ENCODE measurements around the gene GFM2. TPM values are rescaled to one million over a fixed set of nuclear protein-coding genes. Genes with fewer than 3 reads are reported as not detected.
"Not testable (repeated sequence)": the region's sequence is repeated elsewhere in the genome, so short reads cannot be mapped to it uniquely, and the experiment has no call there.

Gene GFM2
- polyA plus RNA-seq (ENCODE audit: insufficient read length in 10 of 10), result 10 to 100 TPM; 20.2 to 31.8 (median 25.3) TPM
- long read RNA-seq, donor 1, transcript GFM2-201 (21 exons, 3,249 nt), result major isoform, 5 of 444 reads
- long read RNA-seq, donor 1, partial matches to known transcripts, result 439 of 444 reads
- long read RNA-seq, donor 1, other reads (novel, unspliced or antisense), result 0 of 444 reads
- long read RNA-seq, donor 2, partial matches to known transcripts, result 0 of 2 reads
- long read RNA-seq, donor 2, other reads (novel, unspliced or antisense), result 0 of 2 reads
- long read RNA-seq, donor 3, result 0 reads
- long read RNA-seq, donor 4, transcript GFM2-201 (21 exons, 3,249 nt), result major isoform, 7 of 541 reads
- long read RNA-seq, donor 4, partial matches to known transcripts, result 383 of 541 reads
- long read RNA-seq, donor 4, other reads (novel, unspliced or antisense), result 151 of 541 reads
- long read RNA-seq, donor 5, partial matches to known transcripts, result 0 of 4 reads
- long read RNA-seq, donor 5, other reads (novel, unspliced or antisense), result 0 of 4 reads
- long read RNA-seq, donor 6, partial matches to known transcripts, result 685 of 938 reads
- long read RNA-seq, donor 6, other reads (novel, unspliced or antisense), result 251 of 938 reads
- long read RNA-seq, donor 7, partial matches to known transcripts, result 331 of 508 reads
- long read RNA-seq, donor 7, other reads (novel, unspliced or antisense), result 175 of 508 reads
- long read RNA-seq, donor 8, partial matches to known transcripts, result 348 of 349 reads
- long read RNA-seq, donor 8, other reads (novel, unspliced or antisense), result 0 of 349 reads
- long read RNA-seq, donor 9, result 0 reads

- peak; percentile 93 to 98 (median 93) for DNase-seq
Measured at GRCh38 chr5:74766849-74767578, at the start of gene GFM2, which contains the start of gene NSA2. TSS of gene GFM2 (minus strand) at chr5:74767117. CDS start at chr5:74763742, 3,375 bp downstream. TSS of gene NSA2 (plus strand) at chr5:74767249. CDS start at chr5:74767361, 112 bp downstream.

- no peak for DNase-seq
Measured at GRCh38 chr5:74810915-74811314, 44.0 kb upstream of the GFM2 start.

- no peak for DNase-seq
Measured at GRCh38 chr5:74801941-74802340, 35.0 kb upstream of the GFM2 start.

- no peak for DNase-seq
Measured at GRCh38 chr5:74801197-74801596, 34.3 kb upstream of the GFM2 start.

- peak in 1 of 3 donors; percentile 14 for DNase-seq
Measured at GRCh38 chr5:74798977-74799911, 32.3 kb upstream of the GFM2 start.

- DNase-seq, result not testable (repeated sequence)
Measured at GRCh38 chr5:74791669-74792068, 24.8 kb upstream of the GFM2 start.

GRCh38 chr5:74787424-74787823 is 20.5 kb upstream of the GFM2 start:
- no peak for DNase-seq

- no peak for DNase-seq
Measured at GRCh38 chr5:74786851-74787250, 19.9 kb upstream of the GFM2 start.

GRCh38 chr5:74778609-74779008 is 11.7 kb upstream of the GFM2 start:
- no peak for DNase-seq

- no peak for DNase-seq
Measured at GRCh38 chr5:74772359-74772758, 5.4 kb upstream of the GFM2 start.

- peak in 1 of 3 donors; percentile 13 for DNase-seq
Measured at GRCh38 chr5:74767579-74767913, 629 bp upstream of the GFM2 start.

- peak in 2 of 3 donors; percentile 17 to 28 for DNase-seq
Measured at GRCh38 chr5:74766418-74766848, 484 bp downstream of the GFM2 start.

- no peak for DNase-seq
Measured at GRCh38 chr5:74765929-74766328, 988 bp downstream of the GFM2 start.

- DNase-seq, result no peak
Measured at GRCh38 chr5:74765201-74765600, 1.7 kb downstream of the GFM2 start.

GRCh38 chr5:74763504-74763903 is 3.4 kb downstream of the GFM2 start:
- no peak for DNase-seq

- peak in 1 of 3 donors; percentile 10 for DNase-seq
Measured at GRCh38 chr5:74762599-74762998, 4.3 kb downstream of the GFM2 start.

- DNase-seq, result no peak
Measured at GRCh38 chr5:74761241-74761640, 5.7 kb downstream of the GFM2 start.

GRCh38 chr5:74748742-74749141 is 18.2 kb downstream of the GFM2 start:
- DNase-seq, result not testable (repeated sequence)

- DNase-seq, result no peak
Measured at GRCh38 chr5:74738406-74738805, 28.5 kb downstream of the GFM2 start.

- DNase-seq, result no peak
Measured at GRCh38 chr5:74736759-74737158, 30.2 kb downstream of the GFM2 start.

GRCh38 chr5:74725331-74725730 is 41.6 kb downstream of the GFM2 start:
- no peak for DNase-seq

All from muscle of back (tissue), 13 donors.